SH-SY5Y (cell line): Measurements from ENCODE around the gene PLCL2.

Source experiments
- GATA2 ChIP-seq: IDR thresholded peaks from 2 replicates; pipeline ENCODE4 v1.6.1; 2011; ENCODE audit warnings: mild to moderate bottlenecking, low read depth, low read length
- GATA3 ChIP-seq: IDR thresholded peaks from 2 replicates; pipeline ENCODE4 v1.6.1; 2011; ENCODE audit warnings: low read depth, mild to moderate bottlenecking, low read length, moderate library complexity

- TF ChIP-seq GATA2, result no peak
- TF ChIP-seq GATA3, result no peak
These were observed 56.3 kb downstream of the PLCL2 start for GRCh38 chr3:16940769-16941700.
